C4-2B (cell line): ENCODE data around the gene CPE.

Experiments used
- ZFX ChIP-seq: fragments of 450-650 bp; IDR thresholded peaks from 2 replicates; pipeline ENCODE4 v1.6.1; 2017
- TF ChIP-seq, protein P1 (sequence below): fragments of 450-650 bp; conservative IDR thresholded peaks from 2 replicates; pipeline ENCODE4 v1.5.1; 2017; ENCODE audit warnings: mild to moderate bottlenecking

DNA sequence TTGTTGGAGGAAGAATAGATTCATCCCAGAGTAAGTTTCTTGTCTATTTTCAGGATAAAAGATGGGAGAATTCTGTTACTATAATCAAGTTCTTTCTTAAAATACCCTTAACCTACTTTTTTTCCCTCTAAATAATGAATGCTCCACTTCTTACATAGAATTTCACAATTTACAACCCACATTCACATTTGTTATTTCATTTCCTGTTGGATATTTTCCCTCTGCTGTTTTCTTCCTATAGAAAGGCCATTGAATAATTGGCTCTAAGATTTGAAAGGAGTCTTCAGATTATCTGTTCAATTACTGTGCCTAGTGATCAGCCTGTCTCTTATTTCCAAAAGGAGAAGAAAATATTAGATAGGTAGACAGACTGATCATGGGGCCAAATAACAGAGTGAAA, 79.7 kb downstream of the CPE start:
- TF ChIP-seq, protein P1, sequence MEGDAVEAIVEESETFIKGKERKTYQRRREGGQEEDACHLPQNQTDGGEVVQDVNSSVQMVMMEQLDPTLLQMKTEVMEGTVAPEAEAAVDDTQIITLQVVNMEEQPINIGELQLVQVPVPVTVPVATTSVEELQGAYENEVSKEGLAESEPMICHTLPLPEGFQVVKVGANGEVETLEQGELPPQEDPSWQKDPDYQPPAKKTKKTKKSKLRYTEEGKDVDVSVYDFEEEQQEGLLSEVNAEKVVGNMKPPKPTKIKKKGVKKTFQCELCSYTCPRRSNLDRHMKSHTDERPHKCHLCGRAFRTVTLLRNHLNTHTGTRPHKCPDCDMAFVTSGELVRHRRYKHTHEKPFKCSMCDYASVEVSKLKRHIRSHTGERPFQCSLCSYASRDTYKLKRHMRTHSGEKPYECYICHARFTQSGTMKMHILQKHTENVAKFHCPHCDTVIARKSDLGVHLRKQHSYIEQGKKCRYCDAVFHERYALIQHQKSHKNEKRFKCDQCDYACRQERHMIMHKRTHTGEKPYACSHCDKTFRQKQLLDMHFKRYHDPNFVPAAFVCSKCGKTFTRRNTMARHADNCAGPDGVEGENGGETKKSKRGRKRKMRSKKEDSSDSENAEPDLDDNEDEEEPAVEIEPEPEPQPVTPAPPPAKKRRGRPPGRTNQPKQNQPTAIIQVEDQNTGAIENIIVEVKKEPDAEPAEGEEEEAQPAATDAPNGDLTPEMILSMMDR = no peak
- no peak for TF ChIP-seq ZFX
